ENCODE results near the gene UCN. TPM values are rescaled to one million over a fixed set of nuclear protein-coding genes. Genes with fewer than 3 reads are reported as not detected.

Gene UCN
- total and polyA plus RNA-seq, 4 donors, result 0.25 to 0.83 (median 0.42) TPM; not detected in 1

GRCh38 chr2:27336173-27336572 lies 27.9 kb upstream of the UCN start:
- Histone ChIP-seq H3K27ac (ENCODE audit: low read depth in 1 of 2, low read length in 2 of 2) (no peak overlapping the region), H3K4me1 (ENCODE audit: control insufficient read depth in 4 of 4, insufficient read depth in 4 of 4, low read length in 3 of 4) (no peaks in the 10 kb centered on the region), H3K27me3 (ENCODE audit: control insufficient read depth in 4 of 4, insufficient read depth in 4 of 4, low read length in 3 of 4) (no peaks in the 10 kb centered on the region), H3K9me3 (ENCODE audit: control insufficient read depth in 4 of 4, low read length in 3 of 4) (no peaks in the 10 kb centered on the region), H3K4me3 (ENCODE audit: low read depth in 1 of 3, low read length in 3 of 3) (no peak overlapping the region), H3K36me3 (ENCODE audit: control insufficient read depth in 4 of 4, insufficient read depth in 3 of 4, low read depth in 1 of 4, low read length in 3 of 4) (peaks cover 18 to 66% (median 48%) of the 10 kb centered on the region in 4 donors), H3K9ac (ENCODE audit: low read depth in 1 of 2, low read length in 2 of 2) (no peak overlapping the region)
- TF ChIP-seq YY1 (IDR thresholded peaks at IDR 0.05) (no peak), FOXA1 (IDR thresholded peaks at IDR 0.05) (no peak), NR2F2 (IDR thresholded peaks at IDR 0.05) (no peak), MAX (IDR thresholded peaks at IDR 0.05) (no peak), FOXA2 (IDR thresholded peaks at IDR 0.05) (no peak), ATF3 (IDR thresholded peaks at IDR 0.05) (no peak), HNF4A (conservative IDR thresholded peaks at IDR 0.05) (no peak), RXRA (IDR thresholded peaks at IDR 0.05) (no peak), EGR1 (IDR thresholded peaks at IDR 0.05; ENCODE audit: low read depth in 2 of 2) (no peak), REST (IDR thresholded peaks at IDR 0.05) (no peak), ZBTB33 (IDR thresholded peaks at IDR 0.05) (no peak)
- 96% methylated on average over 7 of the region's 7 CpGs for WGBS
- no peak for DNase-seq (ENCODE audit: low spot score)

GRCh38 chr2:27335311-27335710 lies 27.1 kb upstream of the UCN start:
- H3K27ac ChIP-seq (ENCODE audit: low read depth in 1 of 2, low read length in 2 of 2), result no peak overlapping the region
- WGBS, result 96% methylated on average over 3 of the region's 3 CpGs
- no peak for DNase-seq (ENCODE audit: low spot score)
- no peaks in the 10 kb centered on the region for H3K27me3 ChIP-seq (ENCODE audit: control insufficient read depth in 4 of 4, insufficient read depth in 4 of 4, low read length in 3 of 4)
- no peaks in the 10 kb centered on the region for H3K4me1 ChIP-seq (ENCODE audit: control insufficient read depth in 4 of 4, insufficient read depth in 4 of 4, low read length in 3 of 4)
- H3K4me3 ChIP-seq (ENCODE audit: low read depth in 1 of 3, low read length in 3 of 3), result no peak overlapping the region
- TF ChIP-seq CTCF (IDR thresholded peaks at IDR 0.05; ENCODE audit: low read depth, low read length, missing input control) (no peak), HNF4A (conservative IDR thresholded peaks at IDR 0.05) (no peak), RXRA (IDR thresholded peaks at IDR 0.05) (no peak), NR2F2 (IDR thresholded peaks at IDR 0.05) (no peak), REST (IDR thresholded peaks at IDR 0.05) (no peak), EGR1 (IDR thresholded peaks at IDR 0.05; ENCODE audit: low read depth in 2 of 2) (no peak), GABPA (IDR thresholded peaks at IDR 0.05 in 1 of 2, conservative IDR thresholded peaks at IDR 0.05 in 1 of 2) (no peak), ZBTB33 (IDR thresholded peaks at IDR 0.05) (no peak), FOXA2 (IDR thresholded peaks at IDR 0.05) (no peak)
- H3K9me3 ChIP-seq (ENCODE audit: control insufficient read depth in 4 of 4, low read length in 3 of 4), result no peaks in the 10 kb centered on the region
- no peak overlapping the region for H3K9ac ChIP-seq (ENCODE audit: low read depth in 1 of 2, low read length in 2 of 2)
- H3K36me3 ChIP-seq (ENCODE audit: control insufficient read depth in 4 of 4, insufficient read depth in 3 of 4, low read depth in 1 of 4, low read length in 3 of 4), result peaks cover 15 to 71% (median 51%) of the 10 kb centered on the region in 4 donors

Data from liver (tissue), 9 donors.